ENCODE results near the gene MRPL20.
"Not testable (repeated sequence)": the region's sequence is repeated elsewhere in the genome, so short reads cannot be mapped to it uniquely, and the experiment has no call there.

Gene MRPL20

DNA sequence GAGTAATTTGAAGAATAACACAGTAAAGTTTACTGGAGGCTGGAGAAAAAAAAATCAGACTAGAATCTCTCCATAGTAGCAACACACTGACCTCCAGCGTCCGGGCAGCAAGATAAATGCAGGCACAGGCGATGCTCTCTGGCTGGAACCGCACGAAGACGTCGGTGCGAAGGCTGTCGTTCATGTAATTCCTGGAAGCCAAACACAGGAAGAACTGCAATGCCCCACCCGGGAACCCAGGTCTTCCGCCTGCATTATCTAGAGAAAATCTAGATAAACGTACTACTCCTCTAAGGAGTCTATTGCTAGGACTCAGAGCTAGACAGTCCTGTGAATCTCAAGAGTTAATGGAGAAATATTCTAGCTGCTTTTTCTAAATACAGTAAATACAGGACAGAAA lies 16.4 kb downstream of the MRPL20 start:
- no peak for DNase-seq (ENCODE audit: low read depth in 1 of 2, low spot score in 1 of 2)

- no peak for DNase-seq (ENCODE audit: low read depth in 1 of 2, low spot score in 1 of 2)
Observed at GRCh38 chr1:1388078-1388472, 19.0 kb downstream of the MRPL20 start.

DNA sequence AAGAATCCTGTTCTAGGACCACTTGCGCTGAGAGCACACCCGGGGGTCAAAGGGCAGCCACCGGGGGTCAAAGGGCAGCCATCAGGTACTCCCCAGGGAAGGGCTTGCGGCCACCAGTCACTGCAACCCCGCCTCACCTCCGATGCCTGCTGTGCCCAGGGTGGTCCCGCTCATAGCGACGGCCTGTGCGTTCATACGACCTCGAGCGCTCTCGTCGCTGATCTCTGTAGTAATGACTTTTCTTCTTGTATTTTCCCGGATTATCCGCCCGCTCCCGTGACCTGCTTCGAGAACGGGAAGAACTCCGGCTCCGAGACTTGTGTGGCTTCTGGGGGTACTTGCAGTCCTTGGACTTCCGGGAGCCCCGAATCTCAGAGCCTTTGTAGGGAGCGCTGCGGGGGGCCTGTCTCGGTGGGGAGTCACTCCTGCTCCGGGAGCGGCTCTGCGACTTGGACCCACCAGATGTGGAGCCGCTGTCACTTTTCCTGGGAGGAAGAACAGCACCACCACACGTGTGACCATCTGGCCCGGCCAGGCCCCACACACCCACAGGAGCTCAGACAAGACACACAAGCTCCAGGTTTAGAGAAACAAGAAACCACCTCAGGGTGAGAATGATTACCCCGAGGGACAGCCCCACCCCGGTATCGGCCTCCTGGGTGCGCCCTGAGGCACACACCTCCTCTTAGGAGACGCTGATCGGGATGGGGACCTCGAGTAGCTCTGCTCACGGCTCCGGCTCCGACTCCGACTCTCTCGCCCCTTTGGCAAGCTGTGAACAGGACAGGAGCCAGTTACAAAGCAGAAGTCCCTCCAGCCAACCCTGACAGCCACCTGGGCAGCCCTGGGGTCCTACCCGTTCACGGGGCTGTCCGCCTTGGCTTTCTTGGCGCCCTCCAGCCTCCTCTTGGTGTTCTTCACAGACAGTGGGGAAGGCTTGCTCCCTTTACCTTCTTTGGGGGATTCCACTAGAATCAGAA lies 19.7 kb downstream of the MRPL20 start:
- no peak for DNase-seq (ENCODE audit: low read depth in 1 of 2, low spot score in 1 of 2)

DNA sequence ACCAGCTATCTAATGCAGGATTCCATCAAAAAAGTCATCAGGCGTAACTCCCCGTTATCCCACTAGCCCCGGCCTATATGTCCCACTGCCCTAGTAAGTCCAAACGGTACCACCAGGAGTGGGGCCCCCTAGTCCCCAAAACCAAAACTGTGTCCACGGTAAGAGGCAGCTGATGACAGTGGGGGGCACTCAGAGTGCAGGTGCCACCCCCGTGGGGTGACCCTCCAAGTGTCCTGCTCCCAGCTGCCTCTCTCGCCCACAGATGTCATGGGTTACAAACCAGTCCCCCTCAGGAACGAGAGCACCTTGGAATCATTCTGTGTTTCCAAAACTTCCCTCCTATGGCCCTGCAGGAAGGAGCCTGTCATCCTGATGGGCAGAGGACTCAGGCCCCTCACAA lies 21.2 kb downstream of the MRPL20 start:
- DNase-seq (ENCODE audit: low read depth in 1 of 2, low spot score in 1 of 2) = no peak

DNA sequence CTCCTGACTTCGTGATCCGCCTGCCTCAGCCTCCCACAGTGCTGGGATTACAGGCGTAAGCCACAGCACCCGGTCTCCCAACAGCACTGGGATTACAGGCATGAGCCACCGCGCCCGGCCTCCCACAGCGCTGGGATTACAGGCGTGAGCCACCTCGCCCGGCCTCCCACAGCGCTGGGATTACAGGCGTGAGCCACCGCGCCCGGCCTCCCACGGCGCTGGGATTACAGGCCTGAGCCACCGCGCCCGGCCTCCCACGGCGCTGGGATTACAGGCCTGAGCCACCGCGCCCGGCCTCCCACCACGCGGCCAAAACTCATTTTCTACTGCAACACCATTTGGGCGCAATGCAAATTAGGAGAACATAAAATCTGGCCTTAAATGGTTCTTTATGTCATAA lies 21.8 kb downstream of the MRPL20 start:
- not testable (repeated sequence) for DNase-seq (ENCODE audit: low read depth in 1 of 2, low spot score in 1 of 2)

- no peak for DNase-seq (ENCODE audit: low read depth in 1 of 2, low spot score in 1 of 2)
Observed at GRCh38 chr1:1381294-1381693, 25.8 kb downstream of the MRPL20 start.

DNA sequence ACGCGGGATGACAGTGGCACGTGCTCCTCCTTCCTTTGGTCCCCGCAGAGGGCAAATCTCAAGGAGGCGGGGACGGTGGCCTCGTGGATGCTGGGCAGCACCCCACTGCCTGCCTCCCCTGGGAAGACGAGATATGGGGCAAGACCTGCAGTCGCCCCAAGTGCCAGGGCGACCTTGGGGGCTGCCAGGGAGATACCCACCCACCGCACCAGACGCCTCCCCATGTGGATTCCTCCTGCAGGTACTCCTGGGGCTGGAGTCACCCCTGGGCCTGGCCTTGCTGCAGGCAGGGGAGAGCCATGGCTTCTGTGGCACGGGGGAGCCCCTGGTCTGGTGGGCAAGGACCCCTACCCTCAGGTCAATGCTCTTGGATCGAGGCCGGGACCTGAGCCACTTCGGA lies 26.2 kb downstream of the MRPL20 start:
- no peak for DNase-seq (ENCODE audit: low read depth in 1 of 2, low spot score in 1 of 2)

DNA sequence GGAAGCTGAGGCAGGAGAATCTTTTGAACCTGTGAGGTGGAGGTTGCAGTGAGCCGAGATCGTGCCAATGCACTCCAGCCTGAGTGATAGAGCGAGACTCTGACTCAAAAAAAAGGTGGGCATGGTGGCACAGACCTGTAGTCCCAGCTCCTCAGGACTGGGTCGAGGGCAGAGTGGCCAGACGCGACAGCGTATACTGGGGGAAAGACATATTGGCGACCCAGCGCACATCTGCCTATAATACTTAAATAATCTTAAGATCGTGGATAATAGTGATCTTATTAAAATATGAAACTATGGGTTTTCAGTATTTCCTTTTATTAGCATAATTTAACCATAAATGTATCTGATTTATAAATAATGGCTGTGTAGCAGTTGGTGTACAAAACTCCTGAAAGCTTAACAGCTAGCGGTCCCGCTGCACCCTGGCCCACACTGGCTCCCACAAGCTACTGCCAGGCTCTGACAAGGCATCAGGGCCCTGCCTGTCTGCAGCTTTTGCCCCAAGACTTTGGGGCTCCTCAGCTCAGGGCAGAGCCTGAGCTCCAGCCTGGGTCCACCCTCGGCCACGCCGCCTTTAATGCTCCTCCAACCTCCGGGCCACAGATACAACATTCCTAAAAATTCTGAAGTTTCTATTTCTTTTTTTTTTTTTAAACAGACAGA lies 29.4 kb downstream of the MRPL20 start:
- no peak for DNase-seq (ENCODE audit: low read depth in 1 of 2, low spot score in 1 of 2)

DNA sequence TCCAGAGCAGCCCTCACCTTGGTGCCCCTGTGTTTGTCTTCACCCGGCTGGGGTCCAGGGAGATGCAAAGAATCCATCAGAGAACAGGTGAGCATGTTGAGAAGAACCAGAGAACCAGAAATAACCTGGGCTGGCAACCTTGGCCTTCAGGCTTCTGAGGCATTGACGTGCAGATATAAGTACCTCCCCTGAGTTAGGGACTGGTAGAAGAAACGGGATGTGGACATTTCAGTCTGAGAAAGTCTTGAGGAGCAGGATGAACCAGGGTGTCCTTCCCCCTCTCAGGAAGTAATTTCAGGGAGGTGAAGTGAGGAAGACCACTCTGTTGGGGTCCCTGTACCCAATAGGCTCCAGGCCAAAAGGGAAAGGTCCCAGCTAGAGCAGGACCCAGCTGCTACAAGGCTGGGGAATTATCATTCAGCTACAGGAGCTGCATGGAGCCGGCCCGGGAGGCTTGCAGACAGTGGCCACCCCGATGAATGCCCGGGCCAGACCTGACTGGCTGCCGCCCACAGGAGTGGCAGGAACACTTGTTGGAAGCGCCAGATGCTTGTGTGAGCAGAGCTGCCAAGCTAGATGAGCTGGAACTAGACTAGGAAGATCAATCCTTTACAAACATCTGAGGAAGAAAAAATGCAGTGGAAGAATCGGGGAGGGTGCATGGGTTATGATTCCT lies 30.4 kb downstream of the MRPL20 start:
- no peak for DNase-seq (ENCODE audit: low read depth in 1 of 2, low spot score in 1 of 2)

DNA sequence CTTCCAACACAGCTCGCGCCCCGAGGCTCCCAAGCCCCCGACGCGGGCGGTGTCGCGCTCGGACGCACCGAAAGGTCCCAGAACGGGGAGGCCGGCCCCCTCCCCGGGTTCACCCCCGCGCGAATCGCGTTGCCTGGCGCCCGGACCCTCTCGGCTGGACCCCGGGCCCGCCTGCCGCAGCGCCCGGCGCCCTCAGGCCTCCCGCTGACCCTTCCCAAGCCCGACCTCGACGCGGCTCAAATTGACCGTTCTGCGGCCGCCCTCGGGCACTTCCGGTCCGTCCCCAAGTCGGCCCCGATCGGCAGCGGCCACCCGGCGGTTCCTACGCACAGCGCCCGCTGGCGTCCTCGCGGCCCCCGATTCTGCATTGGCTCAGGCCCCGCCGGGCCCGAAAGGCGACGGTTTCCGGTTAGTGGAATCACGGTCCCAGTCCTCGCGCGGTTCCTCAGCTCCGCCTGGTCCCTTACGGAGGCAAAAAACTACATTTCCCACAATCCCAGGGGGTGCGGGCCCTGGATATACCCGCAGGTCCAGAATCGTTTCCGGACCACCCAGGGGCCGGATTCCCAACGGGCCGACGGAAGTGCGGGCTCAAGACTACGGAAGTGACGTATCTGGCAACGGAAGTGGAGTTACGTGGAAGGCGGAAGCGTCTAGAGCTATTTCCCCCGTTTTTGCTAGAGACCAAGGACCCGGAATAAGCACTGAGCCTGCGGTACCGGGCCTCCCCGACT lies 32.0 kb downstream of the MRPL20 start, which contains the start of gene AURKAIP1:
TSS of gene AURKAIP1 (minus strand) at position 279 of the 734 bp plus-strand sequence. CDS start 451 bp downstream, outside the sequence.
- DNase-seq (ENCODE audit: low read depth in 1 of 2, low spot score in 1 of 2) = peak; percentile 89 to 99

- no peak for DNase-seq (ENCODE audit: low read depth in 1 of 2, low spot score in 1 of 2)
Observed at GRCh38 chr1:1374589-1374928, 32.5 kb downstream of the MRPL20 start.

DNA sequence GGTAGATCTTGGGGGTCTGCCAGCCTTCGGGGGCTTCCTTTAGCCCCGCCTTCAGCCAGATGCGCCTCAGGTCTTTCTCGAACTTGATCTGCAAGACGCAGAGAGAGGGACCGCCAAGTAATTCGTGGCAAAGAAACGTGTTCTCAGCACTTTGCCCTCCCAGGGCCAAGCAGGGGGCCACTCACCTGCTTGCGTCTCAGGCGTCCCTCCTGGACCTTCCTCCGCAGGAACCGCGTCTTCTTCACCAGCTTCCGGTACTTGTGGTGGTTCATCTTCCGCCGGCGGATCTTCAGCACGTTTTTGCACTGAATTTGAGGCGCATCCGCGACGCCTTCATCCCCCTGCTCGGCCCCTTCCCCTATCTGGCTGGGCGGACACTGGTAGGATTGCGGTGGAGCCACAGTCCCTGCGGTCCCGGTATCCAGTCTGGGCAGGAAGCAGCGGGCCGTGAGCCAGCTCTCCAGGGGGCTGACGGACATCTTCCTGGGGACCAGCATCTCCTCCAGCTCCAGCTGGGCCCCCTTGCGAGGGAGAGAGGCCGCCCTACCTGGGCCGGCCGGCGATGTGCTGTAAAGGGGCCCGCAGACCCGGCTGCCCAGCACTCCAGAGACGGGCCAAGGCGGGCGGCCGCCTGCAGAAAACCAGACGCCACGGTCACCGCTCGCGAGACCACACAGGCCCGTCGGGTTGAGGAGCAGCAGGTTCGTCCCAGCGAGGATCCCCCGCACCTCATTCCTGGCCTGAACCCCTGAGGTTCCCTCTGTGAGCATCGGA lies 33.1 kb downstream of the MRPL20 start:
- DNase-seq (ENCODE audit: low read depth in 1 of 2, low spot score in 1 of 2) = no peak

- DNase-seq (ENCODE audit: low read depth in 1 of 2, low spot score in 1 of 2) = no peak
Observed at GRCh38 chr1:1373051-1373814, 33.9 kb downstream of the MRPL20 start.

DNA sequence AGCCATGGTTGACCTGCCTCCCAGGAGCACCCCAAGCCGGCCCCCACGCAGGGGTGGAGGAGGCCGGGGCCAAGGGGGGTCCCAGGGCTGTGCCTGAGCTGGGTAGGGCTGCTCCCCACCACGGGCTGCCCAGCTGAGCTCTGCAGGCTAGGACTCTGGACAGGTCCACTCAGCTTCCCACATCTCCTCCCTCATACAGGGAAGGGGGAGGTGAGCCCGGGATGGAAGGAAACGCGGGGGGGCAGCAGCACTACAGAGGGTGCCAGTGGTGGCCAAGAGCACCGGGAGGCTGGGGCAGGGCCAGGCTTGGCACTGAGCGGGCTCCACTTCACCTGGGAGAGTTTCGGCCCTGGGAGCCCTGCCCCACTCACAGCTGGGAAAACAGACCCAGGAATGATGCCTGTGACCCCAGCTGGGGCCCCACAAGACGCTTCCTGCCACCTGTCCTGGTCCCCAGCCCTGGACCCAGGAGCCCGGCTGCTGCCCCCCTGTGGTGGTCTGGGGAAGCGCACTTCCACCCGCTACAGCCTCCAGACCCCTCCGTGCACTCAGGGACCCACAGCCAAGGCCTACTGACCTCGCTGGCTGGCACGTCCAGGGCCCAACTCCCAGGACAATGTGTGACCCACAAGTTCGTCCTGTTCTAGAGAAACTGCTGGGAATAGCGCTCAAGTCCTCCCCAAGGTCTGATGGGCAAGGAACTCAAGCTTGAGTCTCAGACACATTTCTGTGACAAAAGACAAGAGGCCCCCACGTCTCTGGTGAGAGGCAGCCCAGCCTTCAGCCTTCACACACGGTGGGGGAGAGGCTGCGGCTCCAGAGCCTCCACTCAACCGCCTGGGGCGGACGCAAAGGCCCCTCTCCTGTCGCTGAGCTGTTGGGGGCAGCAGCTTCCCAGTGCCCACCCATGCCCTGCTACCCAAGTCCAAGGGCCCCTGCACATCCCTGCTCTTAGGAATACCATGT lies 35.1 kb downstream of the MRPL20 start:
- DNase-seq (ENCODE audit: low read depth in 1 of 2, low spot score in 1 of 2) = peak; percentile 62 to 67

GRCh38 chr1:1371364-1371745 lies 35.7 kb downstream of the MRPL20 start:
- no peak for DNase-seq (ENCODE audit: low read depth in 1 of 2, low spot score in 1 of 2)

DNA sequence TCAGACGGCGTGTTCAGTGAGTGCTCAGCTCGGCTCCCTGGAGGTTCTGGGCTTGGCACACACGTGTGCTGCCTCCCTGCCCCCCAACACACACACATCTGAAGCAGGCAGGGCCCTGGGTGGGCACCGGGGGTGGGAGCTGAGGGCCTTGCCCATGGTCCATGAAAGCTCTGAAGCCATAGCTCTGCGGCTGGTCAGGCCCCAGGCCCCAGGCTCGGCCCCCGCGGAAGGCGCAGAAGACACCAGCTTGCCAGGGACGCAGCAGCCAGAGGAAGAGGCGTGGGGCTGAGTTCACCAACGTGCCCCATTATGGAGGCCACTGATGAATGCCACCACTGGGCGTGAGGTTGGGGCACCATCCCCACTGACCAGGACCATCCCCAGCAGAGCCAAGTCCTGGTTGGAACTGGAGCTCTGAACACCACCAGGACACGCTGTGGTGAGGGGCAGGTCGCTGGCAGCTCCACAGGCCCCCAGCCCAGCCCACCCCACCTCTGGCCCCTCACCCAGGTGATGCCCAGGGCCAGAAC lies 36.3 kb downstream of the MRPL20 start:
- DNase-seq (ENCODE audit: low read depth in 1 of 2, low spot score in 1 of 2) = no peak

DNA sequence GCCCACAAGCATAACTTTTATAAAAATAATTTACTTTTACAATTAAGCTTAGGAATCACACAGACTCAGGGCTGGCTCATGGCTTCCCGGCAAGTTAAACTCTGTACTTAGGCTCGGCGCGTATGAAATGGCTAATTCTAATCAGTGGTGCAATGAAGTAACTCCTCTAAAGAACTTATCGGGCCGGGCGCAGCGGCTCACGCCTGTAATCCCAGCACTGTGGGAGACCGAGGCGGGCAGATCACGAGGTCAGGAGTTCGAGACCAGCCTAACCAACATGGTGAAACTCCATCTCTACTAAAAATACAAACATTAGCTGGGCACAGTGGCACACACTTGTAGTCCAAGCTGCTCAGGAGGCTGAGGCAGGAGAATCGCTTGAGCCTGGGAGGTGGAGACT lies 37.0 kb downstream of the MRPL20 start:
- not testable (repeated sequence) for DNase-seq (ENCODE audit: low read depth in 1 of 2, low spot score in 1 of 2)

DNA sequence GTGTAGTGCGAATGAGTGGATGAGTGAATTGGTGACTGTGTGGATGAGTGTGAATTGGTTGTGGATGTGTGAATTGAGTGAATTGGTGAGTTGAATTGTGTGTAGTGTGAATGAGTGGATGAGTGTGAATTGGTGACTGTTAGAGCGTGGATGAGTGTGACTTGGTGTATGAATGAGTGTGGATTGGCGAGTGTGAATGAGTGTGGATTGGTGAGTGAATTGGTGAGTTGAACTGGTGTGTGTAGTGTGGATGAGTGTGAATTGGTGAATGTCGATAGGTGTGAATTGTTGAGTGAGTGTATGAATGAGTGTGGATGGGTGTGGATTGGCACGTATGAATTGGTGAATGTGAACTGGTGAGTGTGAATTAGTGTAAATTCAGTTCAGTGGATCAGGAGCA lies 39.8 kb downstream of the MRPL20 start:
- DNase-seq (ENCODE audit: low read depth in 1 of 2, low spot score in 1 of 2) = no peak
